Stimulated activated naive B cell treated with anti-CD40 and anti-IgM and Interleukin-4, amounts not matched to agents 10 μg/mL and 1 μg/mL and 100 μg/mL, for 72 hours (primary cell): Measurements from ENCODE around the gene TANGO2.

Experiments used
- ATAC-seq, 2 donors: fragments of 150-1000 bp; cut with Tn5 transposase; replicated peaks; 2 replicates each; pipeline ENCODE4 v1.10.0; 2021; ENCODE audit warnings: moderate library complexity in 1 of 2
- DNase-seq: peaks from one replicate; pipeline ENCODE4 v3.0.0; 2021
- H3K27ac Mint-ChIP-seq: one replicate; pipeline ENCODE4 v1.8.0; 2022; ENCODE audit warnings: mild to moderate bottlenecking, mixed read lengths
- H3K27me3 Mint-ChIP-seq, 2 donors: one replicate each; pipeline ENCODE4 v1.8.0; 2022; ENCODE audit warnings: mixed read lengths in 2 of 2
- H3K36me3 Mint-ChIP-seq, 2 donors: one replicate each; pipeline ENCODE4 v1.8.0; 2022; ENCODE audit warnings: mixed read lengths in 2 of 2, mild to moderate bottlenecking in 1 of 2
- H3K4me1 Mint-ChIP-seq, 2 donors: one replicate each; pipeline ENCODE4 v1.8.0; 2022; ENCODE audit warnings: mixed read lengths in 2 of 2, mild to moderate bottlenecking in 1 of 2
- H3K4me3 Mint-ChIP-seq, 2 donors: one replicate each; pipeline ENCODE4 v1.8.0; 2022; ENCODE audit warnings: mild to moderate bottlenecking in 2 of 2, mixed read lengths in 2 of 2, moderate library complexity in 1 of 2
- H3K9me3 Mint-ChIP-seq, 2 donors: one replicate each; pipeline ENCODE4 v1.8.0; 2022; ENCODE audit warnings: mixed read lengths in 2 of 2, mild to moderate bottlenecking in 1 of 2

TANGO2 gene

GRCh38 chr22:20018001-20018400 lies 2.9 kb upstream of the TANGO2 start:
- Mint-ChIP-seq H3K4me1 (peaks cover 29 to 36% of the 10 kb centered on the region in 2 donors), H3K27me3 (peaks cover 18 to 19% of the 10 kb centered on the region in 2 donors), H3K27ac (no peak overlapping the region)

GRCh38 chr22:20019661-20020532 lies 1.0 kb upstream of the TANGO2 start:
- no peak for ATAC-seq
- no peaks in the 10 kb centered on the region for H3K9me3 Mint-ChIP-seq
- H3K4me1 Mint-ChIP-seq = peaks cover 36 to 48% of the 10 kb centered on the region in 2 donors
- H3K36me3 Mint-ChIP-seq = peaks cover 3 to 8% of the 10 kb centered on the region in 2 donors
- peak overlapping the region; percentile 92 for H3K27ac Mint-ChIP-seq
- no peak for DNase-seq
- H3K4me3 Mint-ChIP-seq = peak overlapping the region; percentile 94 to 95
- H3K27me3 Mint-ChIP-seq = peaks cover 13 to 15% of the 10 kb centered on the region in 2 donors

More at GRCh38 chr22:20018001-20018400, 2.9 kb upstream of the TANGO2 start:
- no peak for ATAC-seq
- no peak for DNase-seq
- H3K36me3 Mint-ChIP-seq = peaks cover 0 to 4% of the 10 kb centered on the region in 2 donors
- H3K9me3 Mint-ChIP-seq = no peaks in the 10 kb centered on the region
- peak overlapping the region; percentile 86 to 87 for H3K4me3 Mint-ChIP-seq

GRCh38 chr22:20021196-20022181 lies 579 bp downstream of the TANGO2 start:
- Mint-ChIP-seq H3K27me3 (peaks cover 6 to 10% of the 10 kb centered on the region in 2 donors), H3K4me1 (peaks cover 43 to 58% of the 10 kb centered on the region in 2 donors), H3K9me3 (no peaks in the 10 kb centered on the region), H3K4me3 (peak overlapping the region; percentile 94 to 95), H3K27ac (peak overlapping the region; percentile 93), H3K36me3 (peaks cover 8 to 9% of the 10 kb centered on the region in 2 donors)
- peak; percentile 23 for DNase-seq
- ATAC-seq = peak; percentile 12 to 21

- H3K4me1 Mint-ChIP-seq = peaks cover 45 to 60% of the 10 kb centered on the region in 2 donors
- DNase-seq (no peak), ATAC-seq (no peak)
- H3K27me3 Mint-ChIP-seq = peaks cover 6 to 9% of the 10 kb centered on the region in 2 donors
- peak overlapping the region; percentile 93 for H3K27ac Mint-ChIP-seq
- no peaks in the 10 kb centered on the region for H3K9me3 Mint-ChIP-seq
- peaks cover 8 to 11% of the 10 kb centered on the region in 2 donors for H3K36me3 Mint-ChIP-seq
- H3K4me3 Mint-ChIP-seq = peak overlapping the region; percentile 94 to 95
Observed at GRCh38 chr22:20022231-20022977, 1.5 kb downstream of the TANGO2 start.

GRCh38 chr22:20022978-20023613 lies 2.2 kb downstream of the TANGO2 start:
- H3K36me3 Mint-ChIP-seq = peaks cover 8 to 11% of the 10 kb centered on the region in 2 donors
- peak overlapping the region; percentile 94 to 95 for H3K4me3 Mint-ChIP-seq
- peaks cover 3 to 6% of the 10 kb centered on the region in 2 donors for H3K27me3 Mint-ChIP-seq
- no peaks in the 10 kb centered on the region for H3K9me3 Mint-ChIP-seq
- peak overlapping the region; percentile 31 for H3K27ac Mint-ChIP-seq
- no peak for DNase-seq
- H3K4me1 Mint-ChIP-seq = peaks cover 43 to 56% of the 10 kb centered on the region in 2 donors
- ATAC-seq = no peak

GRCh38 chr22:20024225-20024624 lies 3.3 kb downstream of the TANGO2 start:
- Mint-ChIP-seq H3K36me3 (peaks cover 8 to 11% of the 10 kb centered on the region in 2 donors), H3K9me3 (no peaks in the 10 kb centered on the region), H3K27ac (no peak overlapping the region), H3K27me3 (no peaks in the 10 kb centered on the region), H3K4me3 (no peak overlapping the region), H3K4me1 (peaks cover 48 to 65% of the 10 kb centered on the region in 2 donors)
- ATAC-seq = no peak
- no peak for DNase-seq

GRCh38 chr22:20024650-20025397 lies 3.9 kb downstream of the TANGO2 start:
- peaks cover 9 to 11% of the 10 kb centered on the region in 2 donors for H3K36me3 Mint-ChIP-seq
- H3K27me3 Mint-ChIP-seq = no peaks in the 10 kb centered on the region
- peaks cover 54 to 71% of the 10 kb centered on the region in 2 donors for H3K4me1 Mint-ChIP-seq
- DNase-seq = no peak
- no peak for ATAC-seq
- no peaks in the 10 kb centered on the region for H3K9me3 Mint-ChIP-seq
- H3K4me3 Mint-ChIP-seq = no peak overlapping the region
- no peak overlapping the region for H3K27ac Mint-ChIP-seq

- H3K36me3 Mint-ChIP-seq = peaks cover 10 to 11% of the 10 kb centered on the region in 2 donors
- H3K27me3 Mint-ChIP-seq = no peaks in the 10 kb centered on the region
- H3K4me1 Mint-ChIP-seq = peaks cover 50 to 66% of the 10 kb centered on the region in 2 donors
- ATAC-seq = no peak
- DNase-seq = no peak
- no peak overlapping the region for H3K4me3 Mint-ChIP-seq
- no peaks in the 10 kb centered on the region for H3K9me3 Mint-ChIP-seq
- peak overlapping the region; percentile 88 for H3K27ac Mint-ChIP-seq
Observed at GRCh38 chr22:20025401-20026203, 4.7 kb downstream of the TANGO2 start.

- no peaks in the 10 kb centered on the region for H3K27me3 Mint-ChIP-seq
- ATAC-seq = no peak
- peaks cover 11 to 13% of the 10 kb centered on the region in 2 donors for H3K36me3 Mint-ChIP-seq
- H3K4me1 Mint-ChIP-seq = peaks cover 52 to 72% of the 10 kb centered on the region in 2 donors
- DNase-seq = no peak
- no peak overlapping the region for H3K27ac Mint-ChIP-seq
- no peak overlapping the region for H3K4me3 Mint-ChIP-seq
- no peaks in the 10 kb centered on the region for H3K9me3 Mint-ChIP-seq
Observed at GRCh38 chr22:20026204-20026908, 5.4 kb downstream of the TANGO2 start.

- Mint-ChIP-seq H3K4me3 (no peak overlapping the region), H3K4me1 (peaks cover 55 to 72% of the 10 kb centered on the region in 2 donors), H3K27ac (no peak overlapping the region), H3K36me3 (peaks cover 11 to 17% of the 10 kb centered on the region in 2 donors), H3K27me3 (no peaks in the 10 kb centered on the region), H3K9me3 (no peaks in the 10 kb centered on the region)
- ATAC-seq (no peak), DNase-seq (no peak)
Observed at GRCh38 chr22:20026996-20027601, 6.2 kb downstream of the TANGO2 start.
